ENCODE results near the gene LPIN3. TPM values are rescaled to one million over a fixed set of nuclear protein-coding genes. Genes with fewer than 3 reads are reported as not detected.
A peak's percentile ranks its signal among the peaks of the same experiment; 100 is the strongest.

Gene LPIN3
- total RNA-seq, 1 donor from 2014 or later, result 17.5 TPM

GRCh38 chr20:41334443-41335421 lies 5.9 kb upstream of the LPIN3 start:
- Mint-ChIP-seq H3K36me3 (no peaks in the 10 kb centered on the region), H3K27me3 (no peaks in the 10 kb centered on the region), H3K27ac (no peak overlapping the region), H3K9me3 (no peaks in the 10 kb centered on the region), H3K4me3 (no peak overlapping the region), H3K4me1 (ENCODE audit: unreplicated experiment) (peaks cover 7% of the 10 kb centered on the region)
- no peak for TF ChIP-seq CTCF (conservative IDR thresholded peaks at IDR 0.05)
- DNase-seq (ENCODE audit: extremely low spot score, unreplicated experiment), result no peak

- Mint-ChIP-seq H3K4me3 (no peak overlapping the region), H3K27ac (no peak overlapping the region), H3K4me1 (ENCODE audit: unreplicated experiment) (peaks cover 11% of the 10 kb centered on the region), H3K36me3 (no peaks in the 10 kb centered on the region), H3K27me3 (no peaks in the 10 kb centered on the region), H3K9me3 (no peaks in the 10 kb centered on the region)
- TF ChIP-seq CTCF (conservative IDR thresholded peaks at IDR 0.05), result no peak
- no peak for DNase-seq (ENCODE audit: extremely low spot score, unreplicated experiment)
Measured at GRCh38 chr20:41335591-41335990, 5.0 kb upstream of the LPIN3 start.

- Mint-ChIP-seq H3K4me3 (no peak overlapping the region), H3K36me3 (no peaks in the 10 kb centered on the region), H3K4me1 (ENCODE audit: unreplicated experiment) (peaks cover 15% of the 10 kb centered on the region), H3K9me3 (no peaks in the 10 kb centered on the region), H3K27ac (no peak overlapping the region), H3K27me3 (no peaks in the 10 kb centered on the region)
- DNase-seq (ENCODE audit: extremely low spot score, unreplicated experiment), result no peak
- TF ChIP-seq CTCF (conservative IDR thresholded peaks at IDR 0.05), result no peak
Measured at GRCh38 chr20:41336711-41337492, 3.7 kb upstream of the LPIN3 start.

- H3K4me1 Mint-ChIP-seq (ENCODE audit: unreplicated experiment), result peaks cover 15% of the 10 kb centered on the region
- peak overlapping the region; percentile 99 for H3K27ac Mint-ChIP-seq
- H3K4me3 Mint-ChIP-seq, result peak overlapping the region; percentile 91
- TF ChIP-seq CTCF (conservative IDR thresholded peaks at IDR 0.05), result peak; percentile 100
- no peaks in the 10 kb centered on the region for H3K9me3 Mint-ChIP-seq
- no peaks in the 10 kb centered on the region for H3K36me3 Mint-ChIP-seq
- no peaks in the 10 kb centered on the region for H3K27me3 Mint-ChIP-seq
- DNase-seq (ENCODE audit: extremely low spot score, unreplicated experiment), result peak; percentile 91
Measured at GRCh38 chr20:41339957-41340326, 679 bp upstream of the LPIN3 start.

- Mint-ChIP-seq H3K27me3 (no peaks in the 10 kb centered on the region), H3K36me3 (no peaks in the 10 kb centered on the region), H3K27ac (peak overlapping the region; percentile 59), H3K4me3 (peak overlapping the region; percentile 37), H3K9me3 (no peaks in the 10 kb centered on the region), H3K4me1 (ENCODE audit: unreplicated experiment) (peaks cover 15% of the 10 kb centered on the region)
- TF ChIP-seq CTCF (conservative IDR thresholded peaks at IDR 0.05), result no peak
- no peak for DNase-seq (ENCODE audit: extremely low spot score, unreplicated experiment)
Measured at GRCh38 chr20:41342474-41343464, 2.1 kb downstream of the LPIN3 start.

Measured in type B pancreatic cell (in vitro differentiated cells).